AG04450 (cell line): Measurements from ENCODE around the gene ATP6V1B1. TPM values are rescaled to one million over a fixed set of nuclear protein-coding genes. Genes with fewer than 3 reads are reported as not detected.

Experiments
- CTCF ChIA-PET: fragments of 300-600, 350-600 bp; formaldehyde crosslinking; extraction: SDS; loops from one replicate; lab custom pipeline; 2022; ENCODE audit warnings: antibody characterized with exemption, inconsistent platforms; lab: Charles Lee
- POLR2A ChIA-PET: fragments of 350-600 bp; formaldehyde crosslinking; extraction: SDS; loops from one replicate; lab custom pipeline; 2021; ENCODE audit warnings: antibody characterized with exemption, inconsistent platforms; lab: Yijun Ruan, JAX
- DNase-seq: peaks from one replicate; pipeline ENCODE4 v3.0.0-alpha.2; 2011; ENCODE audit warnings: low read depth, low spot score
- H3K27ac ChIP-seq: one replicate; pipeline ENCODE4 v1.5.1; 2012; ENCODE audit warnings: low read depth, low read length, control low read depth
- H3K27me3 ChIP-seq: one replicate; pipeline ENCODE4 v1.6.0; 2012; ENCODE audit warnings: low read length; ENCODE audit not compliant: control insufficient read depth, insufficient read depth
- H3K4me3 ChIP-seq: 2 replicates; pipeline ENCODE4 v1.5.1; 2011; ENCODE audit warnings: mild to moderate bottlenecking, low read depth, low read length, control low read depth
- H3K9me3 ChIP-seq: 2 replicates; pipeline ENCODE4 v1.5.1; 2012; ENCODE audit warnings: low read length; ENCODE audit not compliant: control insufficient read depth, insufficient read depth
- CTCF ChIP-seq: IDR thresholded peaks from 2 replicates; pipeline ENCODE4 v1.5.1; 2011; ENCODE audit warnings: low read depth, low read length, control low read depth, inconsistent platforms
- polyA plus RNA-seq: library from polyadenylated mRNA; depleted of rRNA; stranded (reverse); fragments of >200 nt; gene quantifications from 2 replicates; pipeline ENCODE4 v1.2.3, GENCODE V29; 2011

ATP6V1B1 gene
- polyA plus RNA-seq, 1 experiment, result 0.82 TPM

GRCh38 chr2:70986499-70987189 lies 50.9 kb downstream of the ATP6V1B1 start:
- no peak for DNase-seq
- H3K9me3 ChIP-seq, result no peaks in the 10 kb centered on the region
- H3K27ac ChIP-seq, result no peak overlapping the region
- CTCF ChIA-PET, result interaction anchor here (1.3 to 3.1 kb wide), 3 partner anchors 13 to 116 kb away, joined by 3 to 16 read pairs (median 3); no protein-coding TSS in a partner anchor
- POLR2A ChIA-PET, result no interaction called here
- TF ChIP-seq CTCF, result no peak
- no peaks in the 10 kb centered on the region for H3K27me3 ChIP-seq
- no peak overlapping the region for H3K4me3 ChIP-seq

GRCh38 chr2:70987386-70987785 lies 51.7 kb downstream of the ATP6V1B1 start:
- ChIA-PET CTCF (no interaction called here), POLR2A (no interaction called here)
- no peak for DNase-seq
- H3K9me3 ChIP-seq, result no peaks in the 10 kb centered on the region
- no peak for TF ChIP-seq CTCF
- no peak overlapping the region for H3K4me3 ChIP-seq
- no peak overlapping the region for H3K27ac ChIP-seq
- no peaks in the 10 kb centered on the region for H3K27me3 ChIP-seq

- ChIA-PET CTCF (no interaction called here), POLR2A (no interaction called here)
- no peak overlapping the region for H3K4me3 ChIP-seq
- H3K9me3 ChIP-seq, result no peaks in the 10 kb centered on the region
- no peak overlapping the region for H3K27ac ChIP-seq
- DNase-seq, result no peak
- no peak for TF ChIP-seq CTCF
- no peaks in the 10 kb centered on the region for H3K27me3 ChIP-seq
These were observed 52.5 kb downstream of the ATP6V1B1 start for GRCh38 chr2:70988151-70988550.

- no peak overlapping the region for H3K27ac ChIP-seq
- no peak for TF ChIP-seq CTCF
- no peak overlapping the region for H3K4me3 ChIP-seq
- CTCF ChIA-PET, result interaction anchor here (1.1 kb wide), 1 partner anchor 12 kb away, joined by 3 read pairs; no protein-coding TSS in a partner anchor
- POLR2A ChIA-PET, result no interaction called here
- H3K9me3 ChIP-seq, result no peaks in the 10 kb centered on the region
- DNase-seq, result no peak
- no peaks in the 10 kb centered on the region for H3K27me3 ChIP-seq
These were observed 53.3 kb downstream of the ATP6V1B1 start for GRCh38 chr2:70988726-70989648.

GRCh38 chr2:70990216-70990615 lies 54.5 kb downstream of the ATP6V1B1 start:
- ChIA-PET POLR2A (no interaction called here), CTCF (no interaction called here)
- H3K9me3 ChIP-seq, result no peaks in the 10 kb centered on the region; the same call in 1 of the 2 replicates
- H3K4me3 ChIP-seq, result no peak overlapping the region
- no peak for DNase-seq
- H3K27ac ChIP-seq, result no peak overlapping the region
- TF ChIP-seq CTCF, result no peak
- H3K27me3 ChIP-seq, result no peaks in the 10 kb centered on the region
